Right atrium auricular region (tissue), 2 donors: Measurements from ENCODE around the gene GABRG3. TPM values are rescaled to one million over a fixed set of nuclear protein-coding genes. Genes with fewer than 3 reads are reported as not detected.

Experiments
- DNase-seq: peaks from one replicate; pipeline ENCODE4 v3.0.0-alpha.2; 2019; ENCODE audit warnings: low spot score
- H3K27ac ChIP-seq, 2 donors: fragments of 200-600 bp; sonication (generic); 1 replicate in 1 of 2; 2 replicates in 1 of 2; pipeline ENCODE4 v1.5.1; 2016 to 2019
- H3K27me3 ChIP-seq, 2 donors: fragments of 200-600 bp; sonication (generic); one replicate each; pipeline versions ENCODE4 v1.5.1 to v1.6.0; 2017 to 2019
- H3K36me3 ChIP-seq: fragments of 200-600 bp; sonication (generic); one replicate; pipeline ENCODE4 v1.5.1; 2016
- H3K4me1 ChIP-seq, 2 donors: fragments of 200-600 bp; sonication (generic); one replicate each; pipeline versions ENCODE4 v1.5.1 to v1.6.0; 2017 to 2019
- H3K4me3 ChIP-seq, 2 donors: fragments of 200-600 bp; sonication (generic); 1 replicate in 1 of 2; 2 replicates in 1 of 2; pipeline ENCODE4 v1.5.1; 2017 to 2019; ENCODE audit warnings: mild to moderate bottlenecking in 1 of 2, moderate library complexity in 1 of 2
- H3K9me3 ChIP-seq, 2 donors: fragments of 200-600 bp; sonication (generic); one replicate each; pipeline ENCODE4 v1.5.1; 2019
- total RNA-seq, 2 donors: library from RNA; depleted of rRNA; stranded (reverse); fragments of >200 nt; gene quantifications; one replicate each; pipeline ENCODE4 v1.1.0, GENCODE V29; 2016
- TF ChIP-seq, protein P1 (sequence below), 2 donors: fragments of 200-600 bp; sonication (generic); IDR thresholded peaks; one replicate each; pipeline ENCODE4 v1.5.1; 2019; ENCODE audit warnings: antibody characterized with exemption in 2 of 2

Gene GABRG3
- total RNA-seq, 2 donors from 2014 or later: not detected

- TF ChIP-seq, protein P1, sequence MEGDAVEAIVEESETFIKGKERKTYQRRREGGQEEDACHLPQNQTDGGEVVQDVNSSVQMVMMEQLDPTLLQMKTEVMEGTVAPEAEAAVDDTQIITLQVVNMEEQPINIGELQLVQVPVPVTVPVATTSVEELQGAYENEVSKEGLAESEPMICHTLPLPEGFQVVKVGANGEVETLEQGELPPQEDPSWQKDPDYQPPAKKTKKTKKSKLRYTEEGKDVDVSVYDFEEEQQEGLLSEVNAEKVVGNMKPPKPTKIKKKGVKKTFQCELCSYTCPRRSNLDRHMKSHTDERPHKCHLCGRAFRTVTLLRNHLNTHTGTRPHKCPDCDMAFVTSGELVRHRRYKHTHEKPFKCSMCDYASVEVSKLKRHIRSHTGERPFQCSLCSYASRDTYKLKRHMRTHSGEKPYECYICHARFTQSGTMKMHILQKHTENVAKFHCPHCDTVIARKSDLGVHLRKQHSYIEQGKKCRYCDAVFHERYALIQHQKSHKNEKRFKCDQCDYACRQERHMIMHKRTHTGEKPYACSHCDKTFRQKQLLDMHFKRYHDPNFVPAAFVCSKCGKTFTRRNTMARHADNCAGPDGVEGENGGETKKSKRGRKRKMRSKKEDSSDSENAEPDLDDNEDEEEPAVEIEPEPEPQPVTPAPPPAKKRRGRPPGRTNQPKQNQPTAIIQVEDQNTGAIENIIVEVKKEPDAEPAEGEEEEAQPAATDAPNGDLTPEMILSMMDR (IDR thresholded peaks at IDR 0.05): no peak
- H3K4me3 ChIP-seq: no peak overlapping the region
- H3K36me3 ChIP-seq: no peaks in the 10 kb centered on the region
- H3K27ac ChIP-seq: no peak overlapping the region
- no peaks in the 10 kb centered on the region for H3K9me3 ChIP-seq
- H3K4me1 ChIP-seq: no peaks in the 10 kb centered on the region
- no peaks in the 10 kb centered on the region for H3K27me3 ChIP-seq
- no peak for DNase-seq
Measured at GRCh38 chr15:27254055-27254454, 283.1 kb downstream of the GABRG3 start.

- Histone ChIP-seq H3K27me3 (no peaks in the 10 kb centered on the region), H3K36me3 (no peaks in the 10 kb centered on the region), H3K27ac (no peak overlapping the region), H3K4me1 (no peaks in the 10 kb centered on the region), H3K4me3 (no peak overlapping the region), H3K9me3 (no peaks in the 10 kb centered on the region)
- TF ChIP-seq, protein P1 (IDR thresholded peaks at IDR 0.05): no peak
- DNase-seq: no peak
Measured at GRCh38 chr15:27254801-27255200, 283.8 kb downstream of the GABRG3 start.

DNA sequence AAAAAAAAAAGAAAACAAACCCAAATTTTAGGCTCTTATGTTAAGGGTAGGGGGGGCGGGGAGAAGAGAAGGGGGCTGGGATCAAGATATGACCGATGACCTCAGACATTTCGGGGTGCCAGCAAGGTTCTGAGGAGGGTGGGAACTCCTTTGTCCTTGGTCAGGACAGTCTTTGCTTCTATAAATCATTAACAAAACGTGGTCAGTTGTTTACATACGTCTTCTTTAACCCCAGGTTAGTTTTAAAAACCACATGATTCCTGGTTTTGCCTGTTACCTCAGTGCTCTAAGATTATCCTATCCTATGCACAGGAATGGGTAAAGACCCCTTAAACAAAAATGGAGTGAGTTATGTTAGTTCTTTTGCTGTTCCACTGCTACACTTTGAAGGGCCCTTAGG is 285.5 kb downstream of the GABRG3 start:
- Histone ChIP-seq H3K9me3 (no peaks in the 10 kb centered on the region), H3K4me3 (no peak overlapping the region), H3K27ac (no peak overlapping the region), H3K4me1 (no peaks in the 10 kb centered on the region), H3K36me3 (no peaks in the 10 kb centered on the region), H3K27me3 (no peaks in the 10 kb centered on the region)
- TF ChIP-seq, protein P1 (IDR thresholded peaks at IDR 0.05): no peak
- no peak for DNase-seq

GRCh38 chr15:27258287-27258686 is 287.3 kb downstream of the GABRG3 start:
- no peaks in the 10 kb centered on the region for H3K36me3 ChIP-seq
- no peaks in the 10 kb centered on the region for H3K4me1 ChIP-seq
- H3K27me3 ChIP-seq: no peaks in the 10 kb centered on the region
- no peak overlapping the region for H3K4me3 ChIP-seq
- H3K9me3 ChIP-seq: no peaks in the 10 kb centered on the region
- DNase-seq: no peak
- TF ChIP-seq, protein P1 (IDR thresholded peaks at IDR 0.05): no peak
- H3K27ac ChIP-seq: no peak overlapping the region

DNA sequence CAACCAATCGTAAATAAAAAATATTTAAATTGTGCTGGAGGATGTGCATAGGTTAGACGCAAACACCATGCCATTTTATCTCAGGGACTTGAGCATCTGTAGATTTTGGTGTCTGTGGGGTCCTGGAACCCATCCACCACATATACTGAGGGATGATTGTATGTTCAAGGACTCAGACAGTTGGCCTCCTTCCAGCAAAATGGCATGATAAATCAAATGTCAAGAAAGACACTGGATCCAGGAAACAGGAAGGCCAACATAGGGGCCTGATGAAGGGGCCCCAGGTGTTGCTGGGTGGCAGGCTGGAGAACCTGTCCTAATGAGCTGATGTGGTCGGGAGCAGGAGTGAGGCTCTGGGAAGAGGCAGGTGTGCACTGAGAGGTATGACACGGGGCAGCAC is 289.5 kb downstream of the GABRG3 start:
- Histone ChIP-seq H3K9me3 (no peaks in the 10 kb centered on the region), H3K4me3 (no peak overlapping the region), H3K36me3 (no peaks in the 10 kb centered on the region), H3K4me1 (no peaks in the 10 kb centered on the region), H3K27me3 (no peaks in the 10 kb centered on the region), H3K27ac (no peak overlapping the region)
- DNase-seq: no peak
- TF ChIP-seq, protein P1 (IDR thresholded peaks at IDR 0.05): no peak

GRCh38 chr15:27268923-27269322 is 297.9 kb downstream of the GABRG3 start:
- no peak for DNase-seq
- H3K4me1 ChIP-seq: no peaks in the 10 kb centered on the region
- H3K4me3 ChIP-seq: no peak overlapping the region
- TF ChIP-seq, protein P1 (IDR thresholded peaks at IDR 0.05): no peak
- H3K36me3 ChIP-seq: no peaks in the 10 kb centered on the region
- no peak overlapping the region for H3K27ac ChIP-seq
- no peaks in the 10 kb centered on the region for H3K27me3 ChIP-seq
- H3K9me3 ChIP-seq: peaks cover 0 to 14% of the 10 kb centered on the region in 2 donors
